Esophagus mucosa (tissue), 1 donor: ENCODE measurements around the gene FAM13B. TPM values are rescaled to one million over a fixed set of nuclear protein-coding genes. Genes with fewer than 3 reads are reported as not detected.
"Not testable (repeated sequence)": the region's sequence is repeated elsewhere in the genome, so short reads cannot be mapped to it uniquely, and the experiment has no call there.

Experiments used
- ATAC-seq: fragments of 200-7000 bp; cut with Tn5 transposase; one replicate; pipeline ENCODE4 v1.9.1; 2020
- total RNA-seq: library from RNA; stranded (reverse); gene quantifications from one replicate; pipeline ENCODE4 v1.2.4, GENCODE V29; 2023
- donor health status: DM: yes; HTN: yes; CAD: no.

FAM13B gene
- total RNA-seq, 1 donor from 2014 or later = 14.5 TPM

- ATAC-seq = no peak
Measured at GRCh38 chr5:137960141-137960540, 72.7 kb downstream of the FAM13B start.

GRCh38 chr5:137959488-137959887 lies 73.4 kb downstream of the FAM13B start:
- ATAC-seq = no peak

GRCh38 chr5:137957948-137958347 lies 74.9 kb downstream of the FAM13B start:
- no peak for ATAC-seq

DNA sequence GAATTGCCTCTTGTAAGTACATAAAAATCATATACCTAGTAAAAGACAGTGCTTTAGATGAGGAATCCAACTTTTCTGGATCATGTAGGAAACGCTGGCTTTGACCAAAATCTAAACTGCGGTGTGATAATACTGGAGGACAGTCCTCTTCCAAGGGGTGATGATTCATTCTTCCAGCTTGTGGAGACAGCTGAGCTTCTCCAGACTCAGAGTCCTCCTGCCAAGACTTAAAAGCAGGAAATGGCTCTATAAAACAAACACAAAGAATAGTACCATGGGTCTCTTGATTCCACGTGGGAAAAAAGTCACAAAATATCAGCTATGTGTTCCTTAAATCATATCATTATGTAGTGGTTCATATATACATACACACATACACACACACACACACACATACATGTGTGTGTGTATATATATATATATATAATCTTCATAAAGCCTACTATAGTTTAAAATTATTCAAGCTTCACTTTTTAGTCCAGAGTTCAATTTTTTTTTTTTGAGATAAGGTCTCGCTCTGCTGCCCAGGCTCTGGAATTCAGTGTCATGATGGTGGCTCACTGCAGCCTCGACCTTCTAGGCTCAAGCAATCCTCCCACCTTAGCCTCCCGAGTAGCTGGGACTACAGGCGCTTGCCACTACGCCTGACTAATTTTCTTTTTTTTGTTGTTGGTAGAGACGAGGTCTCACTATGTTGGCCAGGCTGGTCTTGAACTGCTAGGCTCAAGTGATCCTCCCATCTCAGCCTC lies 78.6 kb downstream of the FAM13B start:
- ATAC-seq = peak; percentile 57

- no peak for ATAC-seq
Measured at GRCh38 chr5:137945825-137946224, 87.1 kb downstream of the FAM13B start.

- ATAC-seq = not testable (repeated sequence)
Measured at GRCh38 chr5:137944280-137944679, 88.6 kb downstream of the FAM13B start.

GRCh38 chr5:137939331-137939730 lies 93.5 kb downstream of the FAM13B start:
- ATAC-seq = no peak

DNA sequence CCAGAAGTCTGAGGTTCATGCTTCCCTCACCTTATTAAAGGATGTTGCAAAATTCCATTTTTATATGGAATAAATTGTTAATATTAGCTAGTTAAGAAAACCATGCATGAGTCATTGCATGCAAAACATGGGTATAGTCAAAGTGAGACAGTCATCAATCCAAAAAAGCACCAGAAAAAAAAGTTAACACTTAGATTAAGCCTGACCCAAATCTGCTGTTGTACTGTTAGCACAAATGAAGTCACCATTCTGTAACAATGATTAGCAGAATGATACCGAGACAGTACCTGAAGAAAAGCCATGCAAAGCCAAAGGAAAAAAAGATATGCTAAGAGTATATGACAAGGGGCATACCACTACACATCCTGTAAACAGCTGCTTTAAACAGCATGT lies 94.1 kb downstream of the FAM13B start:
- ATAC-seq = no peak

DNA sequence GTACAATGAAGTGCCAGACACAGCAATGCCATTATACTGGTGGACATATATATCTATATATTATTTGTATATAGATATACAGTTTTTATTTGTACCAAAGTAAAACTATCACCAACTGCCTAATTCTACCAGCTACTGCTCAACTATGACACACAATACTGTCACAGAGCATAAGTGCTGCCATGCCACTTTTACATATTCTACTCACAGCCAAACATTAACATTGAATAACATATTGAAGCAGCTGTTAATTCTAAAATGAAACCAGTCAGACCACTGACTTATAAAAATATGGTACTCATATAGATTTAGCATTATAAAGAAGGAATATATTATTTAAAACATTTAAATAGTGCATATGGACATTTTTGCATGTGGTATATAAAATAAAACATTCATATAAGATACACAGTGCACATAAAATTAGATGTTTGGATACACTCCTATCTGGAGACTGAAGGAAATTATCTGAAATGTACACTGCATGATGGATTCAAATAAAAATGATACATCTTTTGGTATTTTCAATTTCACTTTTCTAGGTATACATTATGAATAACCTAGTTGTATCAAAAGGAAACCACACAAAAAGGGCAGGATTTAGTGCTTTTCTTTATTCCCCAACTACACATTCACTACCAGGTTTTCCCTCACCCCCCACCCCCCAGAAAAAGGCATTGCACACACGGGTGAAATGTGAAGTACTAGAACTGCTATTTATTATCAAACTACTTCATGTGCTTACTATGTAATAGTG lies 94.7 kb downstream of the FAM13B start:
- ATAC-seq = no peak

GRCh38 chr5:137935694-137936093 lies 97.2 kb downstream of the FAM13B start:
- no peak for ATAC-seq

GRCh38 chr5:137935190-137935589 lies 97.7 kb downstream of the FAM13B start:
- no peak for ATAC-seq

DNA sequence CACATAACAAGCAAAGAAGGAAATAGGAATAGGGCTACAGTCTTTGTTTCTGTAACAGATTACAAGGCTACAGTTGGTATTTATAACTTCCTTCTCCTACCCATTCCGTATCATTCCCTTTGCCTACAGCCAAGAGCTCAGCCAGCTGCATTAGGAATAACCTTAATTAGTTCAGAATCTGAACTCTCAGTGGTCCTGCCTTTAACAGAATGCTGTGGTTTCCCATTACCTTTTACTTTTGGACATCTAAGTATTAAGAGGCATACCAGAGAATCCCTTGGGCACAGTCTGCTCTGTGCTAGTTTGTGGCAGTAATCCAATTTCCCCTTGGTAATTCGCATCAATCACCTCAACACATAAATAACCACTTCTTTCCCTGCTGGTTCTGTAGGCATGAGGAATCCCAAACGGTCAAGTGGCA lies 99.4 kb downstream of the FAM13B start:
- no peak for ATAC-seq

DNA sequence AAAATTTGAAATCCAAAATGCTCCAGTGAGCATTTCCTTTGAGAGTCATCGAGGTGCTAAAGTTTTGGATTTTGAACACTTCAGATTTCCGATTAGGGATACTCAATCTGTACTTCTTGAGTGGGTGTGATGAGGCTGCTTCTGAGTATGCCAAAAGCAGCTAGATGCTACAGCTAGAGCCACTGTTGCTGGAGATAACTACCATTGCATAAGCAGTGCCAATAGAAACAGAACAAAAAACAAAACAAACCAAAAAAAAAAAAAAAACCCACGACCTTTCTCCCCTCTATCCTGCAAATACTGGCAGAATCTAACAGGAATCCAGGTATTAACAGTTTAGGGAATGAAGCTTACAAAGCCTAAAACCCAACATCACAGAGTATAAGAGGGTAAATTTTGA lies 100.1 kb downstream of the FAM13B start:
- no peak for ATAC-seq

GRCh38 chr5:137923856-137924255 lies 109.0 kb downstream of the FAM13B start:
- no peak for ATAC-seq

DNA sequence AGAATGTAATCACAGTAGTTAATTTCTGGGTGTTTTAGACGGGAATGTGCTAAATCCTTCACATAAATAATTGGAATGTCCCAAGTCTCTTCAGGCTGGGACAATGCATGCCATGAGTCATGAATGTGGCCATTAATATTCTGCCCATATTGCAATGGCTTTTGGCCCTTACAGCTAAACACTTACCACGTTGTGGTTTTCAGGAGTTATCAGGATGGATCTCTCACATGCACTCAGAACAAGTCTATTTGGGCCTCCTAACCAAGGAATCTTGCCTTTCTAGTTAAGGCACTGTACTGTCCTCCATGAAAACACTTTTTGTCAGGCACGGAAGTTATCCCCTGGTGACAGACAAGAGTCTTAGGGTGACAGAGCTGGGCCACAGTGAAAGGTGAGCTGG lies 110.9 kb downstream of the FAM13B start:
- ATAC-seq = no peak

- no peak for ATAC-seq
Measured at GRCh38 chr5:137916923-137917322, 116.0 kb downstream of the FAM13B start.

GRCh38 chr5:137914758-137915157 lies 118.1 kb downstream of the FAM13B start:
- ATAC-seq = no peak

- no peak for ATAC-seq
Measured at GRCh38 chr5:137902408-137903133, 130.3 kb downstream of the FAM13B start.

GRCh38 chr5:137901011-137901817 lies 131.7 kb downstream of the FAM13B start:
- ATAC-seq = no peak

GRCh38 chr5:137899493-137899892 lies 133.4 kb downstream of the FAM13B start:
- ATAC-seq = no peak

DNA sequence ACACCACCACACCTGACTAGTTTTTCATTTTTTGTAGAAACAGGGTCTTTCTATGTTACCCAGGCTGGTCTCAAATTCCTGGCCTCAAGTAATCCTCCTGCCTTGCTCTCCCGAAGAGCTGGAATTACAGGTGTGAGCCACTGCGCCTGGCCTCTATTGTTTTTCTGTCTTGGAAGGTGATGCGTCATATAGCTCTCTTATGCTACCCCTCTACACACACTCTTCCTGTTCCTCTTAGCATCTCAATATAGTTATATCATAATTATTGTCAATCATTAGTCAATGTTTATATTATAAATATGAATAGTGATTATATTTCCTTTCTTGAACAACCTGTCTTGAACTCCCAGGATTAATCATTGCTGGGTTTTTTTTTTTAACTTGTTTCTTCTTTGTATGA lies 136.3 kb downstream of the FAM13B start:
- ATAC-seq = peak; percentile 41

- ATAC-seq = no peak
Measured at GRCh38 chr5:137894586-137894985, 138.3 kb downstream of the FAM13B start.

GRCh38 chr5:137891849-137892248 lies 141.0 kb downstream of the FAM13B start:
- ATAC-seq = no peak
